ENCODE measurements around the gene RABGGTB. TPM values are rescaled to one million over a fixed set of nuclear protein-coding genes. Genes with fewer than 3 reads are reported as not detected.
"Not testable (repeated sequence)": the region's sequence is repeated elsewhere in the genome, so short reads cannot be mapped to it uniquely, and the experiment has no call there.

Gene RABGGTB
- total RNA-seq, 1 experiment from 2014 or later = 77.9 TPM

GRCh38 chr1:75812065-75812464 lies 26.0 kb downstream of the RABGGTB start:
- no peaks in the 10 kb centered on the region for H3K4me1 ChIP-seq (ENCODE audit: control insufficient read depth, insufficient read depth, low read length)
- BruUV-seq (replicated peaks) = no TSS peak
- DNase-seq (ENCODE audit: low read depth, low spot score) (no peak), ATAC-seq (no peak)
- no peak overlapping the region for H3K4me3 ChIP-seq (ENCODE audit: low read depth in 2 of 2, low read length in 2 of 2)
- ChIA-PET POLR2A (no interaction called here), CTCF (no interaction called here)
- H3K27me3 ChIP-seq (ENCODE audit: control insufficient read depth, insufficient read depth, low read length) = no peaks in the 10 kb centered on the region
- no peak overlapping the region for H3K27ac ChIP-seq (ENCODE audit: low read length)
- intact Hi-C loops (cut with micrococcal nuclease; ENCODE audit: unreplicated experiment) (no loop called here), in situ Hi-C loops (cut with HindIII; ENCODE audit: low pct_unique_long_range_greater_than_20kb, low sequenced_read_pairs) (no loop called here)
- TF ChIP-seq POLR2AphosphoS5 (IDR thresholded peaks at IDR 0.05; ENCODE audit: low read depth, low read length) (no peak), REST (IDR thresholded peaks at IDR 0.05; ENCODE audit: insufficient read depth in 1 of 2, low read depth in 2 of 2, low read length in 1 of 2) (no peak), CTCF (IDR thresholded peaks at IDR 0.05) (no peak), TCF7L2 (IDR thresholded peaks at IDR 0.05; ENCODE audit: low read depth, low read length) (no peak), SIN3A (IDR thresholded peaks at IDR 0.05; ENCODE audit: borderline replicate concordance, insufficient read depth, low read depth, low read length) (no peak)
- no peaks in the 10 kb centered on the region for H3K36me3 ChIP-seq (ENCODE audit: control insufficient read depth, insufficient read depth, low read length)
- no peaks in the 10 kb centered on the region for H3K9me3 ChIP-seq (ENCODE audit: control insufficient read depth, insufficient read depth, low read depth, low read length)

GRCh38 chr1:75823596-75823995 lies 37.5 kb downstream of the RABGGTB start:
- BruUV-seq (replicated peaks); CTCF ChIA-PET; H3K4me1 ChIP-seq (ENCODE audit: control insufficient read depth, insufficient read depth, low read length); in situ Hi-C loops (cut with HindIII; ENCODE audit: low pct_unique_long_range_greater_than_20kb, low sequenced_read_pairs); H3K36me3 ChIP-seq (ENCODE audit: control insufficient read depth, insufficient read depth, low read length); POLR2A ChIA-PET; H3K9me3 ChIP-seq (ENCODE audit: control insufficient read depth, insufficient read depth, low read depth, low read length); H3K27ac ChIP-seq (ENCODE audit: low read length); H3K27me3 ChIP-seq (ENCODE audit: control insufficient read depth, insufficient read depth, low read length); DNase-seq (ENCODE audit: low read depth, low spot score); H3K4me3 ChIP-seq (ENCODE audit: low read depth in 2 of 2, low read length in 2 of 2); ATAC-seq; intact Hi-C loops (cut with micrococcal nuclease; ENCODE audit: unreplicated experiment): not testable (repeated sequence)

- ChIA-PET CTCF (no interaction called here), POLR2A (no interaction called here)
- Histone ChIP-seq H3K27ac (ENCODE audit: low read length) (no peak overlapping the region), H3K4me3 (ENCODE audit: low read depth in 2 of 2, low read length in 2 of 2) (no peak overlapping the region), H3K4me1 (ENCODE audit: control insufficient read depth, insufficient read depth, low read length) (no peaks in the 10 kb centered on the region), H3K36me3 (ENCODE audit: control insufficient read depth, insufficient read depth, low read length) (no peaks in the 10 kb centered on the region), H3K9me3 (ENCODE audit: control insufficient read depth, insufficient read depth, low read depth, low read length) (no peaks in the 10 kb centered on the region), H3K27me3 (ENCODE audit: control insufficient read depth, insufficient read depth, low read length) (0 out of 2 replicates have a peak, but pooled peaks cover 2% of the 10 kb centered on the region)
- in situ Hi-C loops (cut with HindIII; ENCODE audit: low pct_unique_long_range_greater_than_20kb, low sequenced_read_pairs) (no loop called here), intact Hi-C loops (cut with micrococcal nuclease; ENCODE audit: unreplicated experiment) (no loop called here)
- no peak for DNase-seq (ENCODE audit: low read depth, low spot score)
- BruUV-seq (replicated peaks) = no TSS peak
- ATAC-seq = no peak
- TF ChIP-seq CTCF (IDR thresholded peaks at IDR 0.05) (no peak), SIN3A (IDR thresholded peaks at IDR 0.05; ENCODE audit: borderline replicate concordance, insufficient read depth, low read depth, low read length) (no peak), POLR2AphosphoS5 (IDR thresholded peaks at IDR 0.05; ENCODE audit: low read depth, low read length) (no peak), REST (IDR thresholded peaks at IDR 0.05; ENCODE audit: insufficient read depth in 1 of 2, low read depth in 2 of 2, low read length in 1 of 2) (no peak), TCF7L2 (IDR thresholded peaks at IDR 0.05; ENCODE audit: low read depth, low read length) (no peak)
These were observed 50.6 kb downstream of the RABGGTB start for GRCh38 chr1:75836528-75837100.

Data from Panc1 (cell line).